Type B pancreatic cell (in vitro differentiated cells): ENCODE data around the gene THBS1. TPM values are rescaled to one million over a fixed set of nuclear protein-coding genes. Genes with fewer than 3 reads are reported as not detected.

Experiments
- DNase-seq: peaks from one replicate; pipeline ENCODE4 v3.0.0; 2021; ENCODE audit warnings: mixed read lengths; ENCODE audit not compliant: unreplicated experiment; ENCODE audit errors: extremely low spot score
- H3K27ac Mint-ChIP-seq: 2 replicates; pipeline ENCODE4 v1.8.0; 2021; ENCODE audit warnings: mild to moderate bottlenecking, mixed read lengths
- H3K27me3 Mint-ChIP-seq: 2 replicates; pipeline ENCODE4 v1.8.0; 2021; ENCODE audit warnings: mixed read lengths
- H3K36me3 Mint-ChIP-seq: 2 replicates; pipeline ENCODE4 v1.8.0; 2021; ENCODE audit warnings: mixed read lengths
- H3K4me1 Mint-ChIP-seq: one replicate; pipeline ENCODE4 v1.8.0; 2021; ENCODE audit warnings: mixed read lengths; ENCODE audit not compliant: unreplicated experiment
- H3K4me3 Mint-ChIP-seq: 2 replicates; pipeline ENCODE4 v1.8.0; 2021; ENCODE audit warnings: mild to moderate bottlenecking, mixed read lengths
- H3K9me3 Mint-ChIP-seq: 2 replicates; pipeline ENCODE4 v1.8.0; 2021; ENCODE audit warnings: mixed read lengths
- total RNA-seq: library from RNA; stranded (reverse); gene quantifications from 2 replicates; pipeline ENCODE4 v1.2.1, GENCODE V29; 2021; ENCODE audit warnings: low replicate concordance
- TF ChIP-seq, protein P1 (sequence below): fragments of 200-600 bp; sonication (generic); conservative IDR thresholded peaks from 2 replicates; pipeline ENCODE4 v1.5.0; 2021; ENCODE audit warnings: antibody characterized with exemption, mild to moderate bottlenecking

THBS1 gene
- total RNA-seq, 1 donor from 2014 or later, result 137 TPM

DNA sequence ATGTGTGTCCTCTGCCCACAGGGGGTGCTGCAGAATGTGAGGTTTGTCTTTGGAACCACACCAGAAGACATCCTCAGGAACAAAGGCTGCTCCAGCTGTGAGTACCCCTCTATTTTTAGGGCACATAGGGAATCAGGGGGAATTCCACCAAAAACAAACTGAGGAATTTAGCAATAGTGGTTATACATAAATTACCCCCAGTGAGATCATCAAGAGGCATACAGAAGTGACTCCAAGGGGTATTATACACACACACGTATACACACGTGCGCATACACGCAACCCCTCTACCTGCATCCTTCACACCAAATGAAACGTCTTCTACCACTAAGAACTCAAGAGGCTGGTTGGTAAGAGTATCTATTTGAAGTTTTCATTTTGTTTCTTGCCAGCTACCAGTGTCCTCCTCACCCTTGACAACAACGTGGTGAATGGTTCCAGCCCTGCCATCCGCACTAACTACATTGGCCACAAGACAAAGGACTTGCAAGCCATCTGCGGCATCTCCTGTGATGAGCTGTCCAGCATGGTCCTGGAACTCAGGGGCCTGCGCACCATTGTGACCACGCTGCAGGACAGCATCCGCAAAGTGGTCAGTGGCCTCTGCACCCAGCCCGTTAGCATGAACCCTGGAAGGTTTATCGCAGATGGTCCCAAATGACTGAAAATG, 2.9 kb downstream of the THBS1 start:
- Mint-ChIP-seq H3K27ac (no peak overlapping the region), H3K36me3 (peaks cover 22% of the 10 kb centered on the region), H3K9me3 (no peaks in the 10 kb centered on the region), H3K4me3 (peak overlapping the region; percentile 95), H3K4me1 (peaks cover 26% of the 10 kb centered on the region), H3K27me3 (peaks cover 30% of the 10 kb centered on the region)
- TF ChIP-seq, protein P1, sequence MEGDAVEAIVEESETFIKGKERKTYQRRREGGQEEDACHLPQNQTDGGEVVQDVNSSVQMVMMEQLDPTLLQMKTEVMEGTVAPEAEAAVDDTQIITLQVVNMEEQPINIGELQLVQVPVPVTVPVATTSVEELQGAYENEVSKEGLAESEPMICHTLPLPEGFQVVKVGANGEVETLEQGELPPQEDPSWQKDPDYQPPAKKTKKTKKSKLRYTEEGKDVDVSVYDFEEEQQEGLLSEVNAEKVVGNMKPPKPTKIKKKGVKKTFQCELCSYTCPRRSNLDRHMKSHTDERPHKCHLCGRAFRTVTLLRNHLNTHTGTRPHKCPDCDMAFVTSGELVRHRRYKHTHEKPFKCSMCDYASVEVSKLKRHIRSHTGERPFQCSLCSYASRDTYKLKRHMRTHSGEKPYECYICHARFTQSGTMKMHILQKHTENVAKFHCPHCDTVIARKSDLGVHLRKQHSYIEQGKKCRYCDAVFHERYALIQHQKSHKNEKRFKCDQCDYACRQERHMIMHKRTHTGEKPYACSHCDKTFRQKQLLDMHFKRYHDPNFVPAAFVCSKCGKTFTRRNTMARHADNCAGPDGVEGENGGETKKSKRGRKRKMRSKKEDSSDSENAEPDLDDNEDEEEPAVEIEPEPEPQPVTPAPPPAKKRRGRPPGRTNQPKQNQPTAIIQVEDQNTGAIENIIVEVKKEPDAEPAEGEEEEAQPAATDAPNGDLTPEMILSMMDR, result peak; percentile 56
- no peak for DNase-seq

DNA sequence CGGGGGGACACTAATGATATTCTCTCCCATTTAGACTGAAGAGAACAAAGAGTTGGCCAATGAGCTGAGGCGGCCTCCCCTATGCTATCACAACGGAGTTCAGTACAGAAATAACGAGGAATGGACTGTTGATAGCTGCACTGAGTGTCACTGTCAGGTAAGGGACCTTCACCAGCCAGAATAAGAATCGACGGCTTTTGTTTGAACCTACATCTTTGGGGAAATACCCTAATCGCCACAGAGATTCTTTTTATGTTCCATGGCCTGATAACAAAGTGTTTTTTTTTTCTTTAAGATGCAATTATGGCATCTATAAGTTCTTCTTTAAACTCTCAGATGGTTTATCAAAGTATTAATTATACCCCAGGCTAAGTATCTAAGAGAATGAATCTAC, 3.4 kb downstream of the THBS1 start:
- Mint-ChIP-seq H3K27me3 (peaks cover 24% of the 10 kb centered on the region), H3K9me3 (no peaks in the 10 kb centered on the region), H3K27ac (no peak overlapping the region), H3K4me3 (peak overlapping the region; percentile 95), H3K36me3 (peaks cover 27% of the 10 kb centered on the region), H3K4me1 (peaks cover 20% of the 10 kb centered on the region)
- TF ChIP-seq, protein P1, result no peak
- no peak for DNase-seq

DNA sequence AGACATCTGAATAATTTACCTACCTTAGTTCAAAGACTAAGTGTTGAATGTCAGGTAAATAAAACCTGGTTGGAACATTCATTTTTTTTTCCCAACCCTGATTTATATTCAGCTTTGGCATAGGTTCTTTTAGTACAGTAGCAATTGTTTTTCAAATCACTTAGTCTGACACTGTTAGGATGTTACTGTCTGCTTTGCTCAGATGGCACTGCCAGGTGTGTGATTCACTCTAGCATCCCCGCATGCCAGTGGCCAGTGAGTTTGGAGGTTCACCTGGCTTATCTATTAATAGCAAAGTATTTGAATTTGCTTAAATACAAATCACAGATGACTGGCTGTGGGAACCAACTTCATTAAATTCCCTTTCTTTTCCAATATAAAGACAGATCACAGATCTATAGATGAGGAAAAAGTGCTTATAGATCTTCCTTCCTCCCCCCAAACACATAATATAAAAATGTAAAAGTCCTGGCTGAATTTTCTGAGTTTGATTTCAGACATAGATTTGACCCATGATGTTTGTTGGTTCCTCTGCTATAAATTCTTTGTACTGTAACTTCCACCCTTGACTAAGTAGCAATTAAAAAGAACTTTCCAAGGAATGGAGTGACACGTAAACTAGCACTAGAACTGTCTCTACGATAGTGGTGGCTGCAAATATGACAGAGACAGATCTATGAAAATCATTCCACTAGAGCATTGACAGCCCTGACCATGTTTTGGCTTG, 3.9 kb downstream of the THBS1 start:
- Mint-ChIP-seq H3K36me3 (peaks cover 27% of the 10 kb centered on the region), H3K27ac (no peak overlapping the region), H3K27me3 (peaks cover 19% of the 10 kb centered on the region), H3K9me3 (no peaks in the 10 kb centered on the region), H3K4me1 (peaks cover 15% of the 10 kb centered on the region), H3K4me3 (peak overlapping the region; percentile 30)
- TF ChIP-seq, protein P1, result no peak
- no peak for DNase-seq

DNA sequence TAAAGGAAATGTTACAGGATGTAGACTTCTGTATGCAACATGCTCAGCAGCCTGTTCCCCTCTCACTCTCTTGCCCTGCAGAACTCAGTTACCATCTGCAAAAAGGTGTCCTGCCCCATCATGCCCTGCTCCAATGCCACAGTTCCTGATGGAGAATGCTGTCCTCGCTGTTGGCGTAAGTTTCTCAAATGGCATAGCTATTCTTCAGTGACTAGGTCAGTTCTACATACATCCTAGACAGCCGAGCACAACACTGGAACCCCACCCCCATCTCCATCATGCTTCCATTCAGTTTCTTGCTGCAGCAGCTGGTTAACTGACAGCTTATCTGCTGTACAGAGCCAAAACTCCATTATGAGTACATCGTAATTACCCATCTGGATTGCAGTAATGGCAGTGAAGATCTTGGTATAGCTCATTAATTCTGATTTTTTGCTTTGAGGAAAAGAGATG, 4.5 kb downstream of the THBS1 start:
- Mint-ChIP-seq H3K27me3 (peaks cover 16% of the 10 kb centered on the region), H3K4me1 (peaks cover 13% of the 10 kb centered on the region), H3K9me3 (no peaks in the 10 kb centered on the region), H3K27ac (no peak overlapping the region), H3K36me3 (peaks cover 27% of the 10 kb centered on the region), H3K4me3 (no peak overlapping the region)
- TF ChIP-seq, protein P1, result no peak
- DNase-seq, result no peak

DNA sequence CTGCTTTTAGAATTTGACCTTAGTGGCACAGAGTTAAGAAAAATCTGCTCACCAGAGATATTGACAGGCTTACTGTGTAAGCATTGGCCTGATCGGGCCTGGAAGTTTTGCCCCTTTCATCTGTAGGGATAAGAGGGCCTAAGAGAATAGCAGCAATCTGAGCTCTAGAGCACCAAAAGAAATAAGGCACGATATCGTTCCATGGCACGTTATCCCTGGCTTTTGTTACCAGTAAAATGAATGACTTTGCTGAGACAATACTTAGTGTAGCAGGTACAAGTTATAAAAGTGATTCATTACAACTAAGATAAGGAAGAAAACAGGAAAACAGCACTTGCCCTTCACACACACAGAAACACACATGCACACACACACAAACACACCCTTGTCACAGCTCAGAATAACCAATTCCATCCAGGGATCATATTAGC, 5.0 kb downstream of the THBS1 start:
- H3K27me3 Mint-ChIP-seq, result peaks cover 16% of the 10 kb centered on the region
- no peak overlapping the region for H3K27ac Mint-ChIP-seq
- H3K36me3 Mint-ChIP-seq, result peaks cover 29% of the 10 kb centered on the region
- TF ChIP-seq, protein P1, result no peak
- H3K9me3 Mint-ChIP-seq, result no peaks in the 10 kb centered on the region
- H3K4me1 Mint-ChIP-seq, result peaks cover 13% of the 10 kb centered on the region
- DNase-seq, result no peak
- no peak overlapping the region for H3K4me3 Mint-ChIP-seq
